SK-N-MC (cell line): Measurements from ENCODE around the gene LRRN2.
"Not testable (repeated sequence)": the region's sequence is repeated elsewhere in the genome, so short reads cannot be mapped to it uniquely, and the experiment has no call there.

Experiments
- DNase-seq: peaks from one replicate; pipeline ENCODE4 v3.0.0-alpha.2; 2011; ENCODE audit warnings: low read depth, low spot score
- H3K27ac ChIP-seq: fragments of 200-600 bp; sonication (generic); 2 replicates; pipeline ENCODE4 v1.5.1; 2016; ENCODE audit warnings: mixed run types
- H3K36me3 ChIP-seq: fragments of 200-600 bp; sonication (generic); 2 replicates; pipeline ENCODE4 v1.6.1; 2017; ENCODE audit warnings: antibody characterized with exemption, low read length, mixed read lengths; ENCODE audit not compliant: insufficient read depth
- H3K4me3 ChIP-seq: fragments of 200-600 bp; sonication (generic); 2 replicates; pipeline ENCODE4 v1.5.1; 2016
- H3K9ac ChIP-seq: fragments of 200-600 bp; sonication (generic); 2 replicates; pipeline ENCODE4 v1.8.0; 2017; ENCODE audit warnings: mixed run types, mixed read lengths; ENCODE audit not compliant: insufficient read length
- H3K9me3 ChIP-seq: fragments of 200-600 bp; sonication (generic); 2 replicates; pipeline ENCODE4 v1.6.1; 2017; ENCODE audit warnings: low read depth, mild to moderate bottlenecking, antibody characterized with exemption, low read length, moderate library complexity, mixed read lengths
- EZH2 ChIP-seq: fragments of 200-600 bp; sonication (generic); IDR thresholded peaks from one replicate; pipeline ENCODE4 v1.6.1; 2017; ENCODE audit warnings: antibody characterized with exemption
- FOXP2 ChIP-seq: optimal IDR thresholded peaks from 2 replicates; pipeline ENCODE3; 2011; ENCODE audit warnings: mild to moderate bottlenecking, moderate library complexity; ENCODE audit not compliant: insufficient read depth; ENCODE audit errors: extremely low read length, control extremely low read depth
- POLR2AphosphoS5 ChIP-seq: IDR thresholded peaks from 2 replicates; pipeline ENCODE4 v1.6.1; 2012; ENCODE audit warnings: mild to moderate bottlenecking, low read depth, low read length, borderline replicate concordance

LRRN2 gene

DNA sequence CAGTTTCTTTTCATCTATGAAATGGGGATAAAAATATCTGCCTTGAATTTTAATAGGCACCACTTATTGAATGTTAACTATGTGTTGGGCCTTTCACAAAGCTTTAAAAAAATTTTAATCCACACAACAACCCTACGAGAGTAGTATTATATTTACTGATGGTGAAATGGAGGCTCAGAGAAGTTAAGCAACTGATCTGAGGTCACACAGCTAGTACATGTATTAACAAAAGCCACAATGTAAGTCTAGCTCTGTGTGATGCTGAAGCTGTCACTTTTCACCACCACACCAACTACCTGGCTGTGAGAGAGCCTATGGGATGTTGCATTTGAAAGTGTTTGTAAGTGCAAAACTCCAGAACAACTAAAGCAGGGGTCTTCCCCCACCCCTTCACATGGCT is 44.1 kb downstream of the LRRN2 start:
- no peak overlapping the region for H3K27ac ChIP-seq
- DNase-seq = no peak
- no peaks in the 10 kb centered on the region for H3K36me3 ChIP-seq
- H3K9me3 ChIP-seq = no peaks in the 10 kb centered on the region
- H3K9ac ChIP-seq = no peak overlapping the region
- H3K4me3 ChIP-seq = no peak overlapping the region
- TF ChIP-seq POLR2AphosphoS5 (no peak), EZH2 (no peak), FOXP2 (no peak)

DNA sequence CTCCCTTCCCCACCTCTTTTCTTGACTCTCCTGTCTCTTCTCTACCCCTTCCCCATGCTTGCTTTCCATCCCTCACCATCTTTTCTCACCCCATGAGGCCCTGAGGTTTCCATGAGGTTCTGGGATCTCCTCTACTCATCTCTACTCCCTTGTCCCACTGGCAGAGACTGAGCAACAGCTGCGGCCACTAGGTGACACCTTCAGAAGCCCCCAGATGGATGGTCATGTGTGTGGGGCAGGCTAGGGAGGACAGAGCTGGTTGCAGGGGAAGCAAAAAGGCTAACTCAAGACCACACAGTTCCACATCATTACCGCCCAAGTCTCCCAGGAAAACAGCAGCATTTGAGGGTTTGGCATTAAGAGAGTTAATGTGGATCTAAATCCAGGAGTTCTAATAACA is 45.0 kb downstream of the LRRN2 start:
- no peaks in the 10 kb centered on the region for H3K9me3 ChIP-seq
- no peak for DNase-seq
- H3K27ac ChIP-seq = no peak overlapping the region
- no peak overlapping the region for H3K9ac ChIP-seq
- no peak overlapping the region for H3K4me3 ChIP-seq
- TF ChIP-seq POLR2AphosphoS5 = no peak
- TF ChIP-seq EZH2 = no peak
- no peak for TF ChIP-seq FOXP2
- H3K36me3 ChIP-seq = no peaks in the 10 kb centered on the region

DNA sequence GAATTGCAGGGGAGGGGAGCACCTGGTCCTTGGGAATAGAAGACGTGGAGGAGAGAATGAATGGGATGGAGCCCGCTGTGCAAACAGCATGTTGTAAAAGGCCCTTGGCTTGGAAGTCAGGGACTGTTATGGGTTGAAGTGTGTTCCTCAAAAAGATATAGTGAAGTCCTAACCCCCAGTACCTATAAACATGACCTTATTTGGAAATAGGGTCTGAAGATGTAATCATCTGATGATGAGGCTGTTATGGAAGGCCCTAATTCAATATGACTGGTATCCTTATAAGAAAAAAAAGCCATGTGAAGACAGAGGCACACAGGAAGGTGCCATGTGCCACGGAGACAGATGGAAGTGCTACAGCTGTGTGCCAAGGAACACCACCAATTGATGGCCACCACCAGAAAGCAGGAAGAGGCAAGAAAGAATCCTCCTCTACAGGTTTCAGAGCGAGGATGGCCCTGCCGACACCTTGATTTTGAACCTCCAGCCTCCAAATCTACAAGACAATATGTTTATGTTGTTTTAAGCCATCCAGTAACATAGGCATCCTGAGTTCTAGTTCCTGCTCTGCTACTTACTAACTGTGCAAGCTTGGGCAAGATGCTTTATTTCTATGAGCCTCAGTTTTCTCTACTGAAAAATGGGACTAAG is 51.2 kb downstream of the LRRN2 start:
- H3K4me3 ChIP-seq = no peak overlapping the region
- no peaks in the 10 kb centered on the region for H3K36me3 ChIP-seq
- no peak overlapping the region for H3K9ac ChIP-seq
- no peak overlapping the region for H3K27ac ChIP-seq
- H3K9me3 ChIP-seq = no peaks in the 10 kb centered on the region
- TF ChIP-seq EZH2 (no peak), POLR2AphosphoS5 (no peak), FOXP2 (no peak)
- no peak for DNase-seq

DNA sequence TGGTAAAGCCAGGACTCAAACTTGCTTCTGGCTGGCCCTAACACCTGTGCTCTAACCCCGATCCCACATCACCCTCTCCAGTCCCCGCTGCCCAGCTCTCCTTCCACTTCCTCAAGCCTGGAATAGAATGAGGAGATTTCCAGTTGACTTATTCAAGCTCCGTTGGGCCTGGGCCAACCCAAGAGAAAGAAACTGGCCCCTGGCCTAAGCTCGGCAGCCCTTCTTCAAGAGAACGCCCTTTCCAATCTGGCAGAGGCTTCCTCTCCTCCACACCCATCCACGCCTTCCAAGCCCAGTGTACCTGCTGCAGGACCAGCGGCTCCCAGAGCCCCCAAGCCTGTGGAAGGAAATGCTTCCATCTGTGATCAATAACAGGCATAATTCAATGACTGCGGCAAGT is 51.9 kb downstream of the LRRN2 start:
- Histone ChIP-seq H3K36me3 (no peaks in the 10 kb centered on the region), H3K27ac (no peak overlapping the region), H3K9me3 (no peaks in the 10 kb centered on the region), H3K4me3 (no peak overlapping the region), H3K9ac (no peak overlapping the region)
- no peak for DNase-seq
- no peak for TF ChIP-seq FOXP2
- no peak for TF ChIP-seq EZH2
- TF ChIP-seq POLR2AphosphoS5 = no peak

DNA sequence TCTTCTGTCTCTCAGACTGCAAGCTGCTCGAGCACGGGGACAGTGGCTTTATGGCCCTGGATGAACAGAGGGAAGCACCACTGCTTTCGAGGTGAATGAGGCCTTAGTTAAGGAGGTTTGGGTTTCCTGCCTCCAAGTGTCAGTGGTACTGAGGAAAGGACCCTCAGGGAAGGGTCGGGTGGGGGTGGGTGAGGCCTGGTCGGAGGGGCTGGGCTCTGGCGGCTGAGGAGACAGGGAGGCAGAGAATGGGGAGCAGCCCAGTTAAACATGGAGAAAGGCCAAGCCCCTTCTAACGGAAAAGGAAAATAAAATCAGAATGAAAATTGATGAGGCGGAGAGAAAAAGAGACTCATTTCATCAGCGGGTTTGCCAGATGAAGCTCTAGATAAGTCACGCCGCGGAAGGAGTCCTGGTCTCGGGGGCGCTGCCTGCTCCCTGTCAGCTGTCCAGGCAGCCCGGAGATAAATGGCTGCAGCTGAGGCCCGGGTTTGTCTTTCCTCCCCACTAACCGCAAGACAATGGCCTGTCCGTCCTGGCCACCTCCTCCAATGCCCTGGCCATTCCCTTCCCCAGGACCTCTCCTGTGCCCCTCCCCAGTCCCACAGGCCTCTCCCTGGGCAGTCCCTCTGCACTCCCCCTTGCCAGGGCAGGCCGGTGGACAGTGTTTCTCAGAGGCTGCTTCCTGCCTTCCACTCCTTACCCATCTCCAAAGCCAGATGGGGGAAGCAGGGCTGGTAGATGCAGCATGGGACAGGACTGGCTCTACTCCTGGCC is 55.2 kb downstream of the LRRN2 start:
- Histone ChIP-seq H3K4me3 (no peak overlapping the region), H3K36me3 (no peaks in the 10 kb centered on the region), H3K27ac (no peak overlapping the region), H3K9me3 (no peaks in the 10 kb centered on the region), H3K9ac (no peak overlapping the region)
- DNase-seq = no peak
- TF ChIP-seq FOXP2 = no peak
- TF ChIP-seq EZH2 = no peak
- TF ChIP-seq POLR2AphosphoS5 = no peak

DNA sequence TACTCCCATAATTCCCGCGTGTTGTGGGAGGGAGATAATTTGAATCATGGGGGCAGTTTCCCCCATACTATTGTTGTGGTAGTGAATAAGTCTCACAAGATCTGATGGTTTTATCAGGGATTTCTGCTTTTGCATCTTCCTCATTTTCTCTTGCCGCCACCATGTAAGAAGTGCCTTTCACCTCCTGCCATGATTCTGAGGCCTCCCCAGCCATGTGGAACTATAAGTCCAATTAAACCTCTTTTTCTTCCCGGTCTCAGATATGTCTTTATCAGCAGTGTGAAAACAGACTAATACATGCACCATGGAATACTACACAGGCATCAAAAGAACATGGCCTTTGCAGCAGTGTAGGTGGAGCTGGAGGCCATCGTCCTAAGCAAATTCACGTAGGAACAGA is 56.1 kb downstream of the LRRN2 start:
- DNase-seq = not testable (repeated sequence)

DNA sequence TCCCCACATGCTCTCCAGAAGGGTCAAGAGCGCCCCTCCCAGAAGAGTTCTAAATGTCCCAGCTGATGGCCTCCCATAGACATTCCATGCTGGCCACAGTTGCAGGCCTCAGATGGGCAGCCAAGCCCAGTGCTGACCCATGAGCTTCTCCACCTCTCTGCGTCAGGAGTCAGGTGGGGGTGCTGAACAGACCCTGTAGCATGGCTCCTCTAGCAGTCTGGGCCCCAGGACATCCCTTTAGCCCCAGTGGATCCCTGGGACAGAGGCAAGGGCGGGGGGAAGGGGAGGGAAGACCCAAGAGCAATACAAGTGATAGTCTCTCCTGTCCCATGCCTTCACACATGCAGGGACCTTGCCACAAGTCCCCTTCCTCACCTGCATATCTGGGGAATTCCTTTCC is 56.7 kb downstream of the LRRN2 start:
- no peaks in the 10 kb centered on the region for H3K9me3 ChIP-seq
- no peak overlapping the region for H3K27ac ChIP-seq
- no peak overlapping the region for H3K4me3 ChIP-seq
- no peak overlapping the region for H3K9ac ChIP-seq
- no peaks in the 10 kb centered on the region for H3K36me3 ChIP-seq
- no peak for DNase-seq
- TF ChIP-seq FOXP2 = no peak
- TF ChIP-seq EZH2 = no peak
- TF ChIP-seq POLR2AphosphoS5 = no peak

More for the DNA sequence above, 56.1 kb downstream of the LRRN2 start:
- not testable (repeated sequence) for H3K9me3 ChIP-seq, H3K27ac ChIP-seq, H3K9ac ChIP-seq, H3K4me3 ChIP-seq, H3K36me3 ChIP-seq

DNA sequence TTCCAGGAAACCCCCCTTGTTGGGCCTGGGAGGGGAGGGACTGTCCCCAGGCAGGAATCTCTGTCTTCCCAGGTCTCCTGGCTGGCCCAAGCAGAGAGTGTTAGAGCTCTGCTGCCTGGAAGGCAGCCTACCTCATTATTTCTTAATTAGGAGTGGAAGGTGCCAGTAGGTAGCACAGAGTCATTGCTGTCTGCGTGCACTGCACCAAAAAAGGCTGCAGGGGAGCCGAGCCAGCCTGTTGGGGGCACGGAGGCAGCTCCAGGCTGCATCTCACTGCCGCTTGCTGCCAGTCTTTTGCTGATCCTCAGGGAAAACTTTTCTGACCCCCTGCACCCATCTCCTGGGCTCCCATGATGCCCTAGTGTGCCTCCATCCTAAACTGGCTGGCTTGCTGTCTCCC is 58.1 kb downstream of the LRRN2 start:
- Histone ChIP-seq H3K27ac (no peak overlapping the region), H3K9ac (no peak overlapping the region), H3K36me3 (no peaks in the 10 kb centered on the region), H3K9me3 (no peaks in the 10 kb centered on the region), H3K4me3 (no peak overlapping the region)
- no peak for TF ChIP-seq POLR2AphosphoS5
- TF ChIP-seq EZH2 = no peak
- TF ChIP-seq FOXP2 = no peak
- no peak for DNase-seq

DNA sequence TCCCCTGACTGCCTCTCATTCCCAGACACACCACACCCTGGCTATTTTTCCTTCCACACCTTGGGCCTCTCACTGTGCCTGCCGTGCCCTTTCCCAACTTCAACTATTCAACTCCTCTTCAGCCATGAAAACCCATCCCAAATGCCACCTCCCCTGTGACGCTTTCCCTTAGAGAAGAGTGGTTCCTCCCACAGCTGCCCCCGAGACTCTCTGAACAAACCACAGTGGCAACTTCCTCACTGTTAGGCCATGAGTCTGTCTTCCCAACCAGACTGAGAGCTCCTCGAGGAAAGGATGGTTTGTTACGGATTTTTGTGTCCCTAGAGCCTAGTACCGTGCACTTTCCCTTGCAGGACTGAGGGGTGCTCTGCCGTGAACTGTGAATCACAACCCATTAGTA is 59.2 kb downstream of the LRRN2 start:
- no peaks in the 10 kb centered on the region for H3K9me3 ChIP-seq
- H3K27ac ChIP-seq = no peak overlapping the region
- DNase-seq = no peak
- no peak for TF ChIP-seq FOXP2
- no peak for TF ChIP-seq EZH2
- TF ChIP-seq POLR2AphosphoS5 = no peak
- H3K4me3 ChIP-seq = no peak overlapping the region
- no peaks in the 10 kb centered on the region for H3K36me3 ChIP-seq
- no peak overlapping the region for H3K9ac ChIP-seq
